Neural cell (in vitro differentiated cells): ENCODE data around the gene HLCS.

Experiments used
- EP300 ChIP-seq: fragments of 450-650 bp; conservative IDR thresholded peaks from 2 replicates; pipeline ENCODE4 v1.6.1; 2014; ENCODE audit warnings: antibody characterized with exemption, mild to moderate bottlenecking, moderate library complexity; ENCODE audit not compliant: poor library complexity, severe bottlenecking
- EZH2 ChIP-seq: fragments of 200-600, 300-800 bp; shearing (Covaris generic), sonication (generic); IDR thresholded peaks from 2 replicates; pipeline ENCODE4 v1.6.1; 2014; ENCODE audit warnings: antibody characterized with exemption, low read length, borderline replicate concordance, mild to moderate bottlenecking; ENCODE audit not compliant: insufficient read depth, poor library complexity, severe bottlenecking
- MXI1 ChIP-seq: fragments of 450-650 bp; conservative IDR thresholded peaks from 2 replicates; pipeline ENCODE4 v1.6.1; 2014; ENCODE audit warnings: antibody characterized with exemption, mild to moderate bottlenecking; ENCODE audit not compliant: poor library complexity, severe bottlenecking
- POLR2AphosphoS5 ChIP-seq: IDR thresholded peaks from 2 replicates; pipeline ENCODE4 v1.6.1; 2012
- TF ChIP-seq, protein P1 (sequence below): fragments of 450-650 bp; IDR thresholded peaks from 2 replicates; pipeline ENCODE4 v1.5.1; 2014; ENCODE audit warnings: antibody characterized with exemption, mild to moderate bottlenecking, moderate library complexity; ENCODE audit not compliant: poor library complexity, severe bottlenecking

DNA sequence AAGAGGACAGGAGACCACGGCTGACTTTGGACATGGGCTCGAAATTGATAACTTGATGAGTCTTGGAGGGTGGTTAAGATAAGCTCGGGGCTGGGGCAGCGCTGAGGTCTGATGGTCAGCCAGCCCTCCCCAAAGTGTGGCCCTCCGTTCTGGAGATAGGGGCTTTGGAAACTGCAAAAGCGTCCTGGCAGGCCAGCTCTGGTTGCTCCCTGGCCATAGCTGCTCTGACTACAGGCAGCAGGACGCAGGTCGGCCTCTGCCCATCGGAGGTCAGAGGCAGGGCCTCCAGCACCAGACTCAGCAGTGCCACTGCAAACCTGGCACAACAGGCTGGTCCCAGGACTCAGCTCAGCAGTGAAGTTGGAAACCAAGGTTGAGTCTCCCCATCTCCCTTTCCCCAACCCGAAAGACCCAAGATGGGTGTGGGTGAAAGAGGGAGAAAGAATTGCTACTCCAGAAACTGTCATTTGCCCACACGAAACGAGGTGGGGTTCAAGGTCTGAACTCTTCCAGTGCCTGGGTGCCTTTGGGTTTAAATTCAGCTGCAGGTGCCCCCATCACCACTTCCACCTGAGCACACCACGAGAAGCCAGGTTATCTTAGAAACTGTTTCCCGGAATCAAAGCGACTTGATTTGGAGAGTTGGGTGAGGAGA is 262.7 kb downstream of the HLCS start:
- TF ChIP-seq, protein P1, sequence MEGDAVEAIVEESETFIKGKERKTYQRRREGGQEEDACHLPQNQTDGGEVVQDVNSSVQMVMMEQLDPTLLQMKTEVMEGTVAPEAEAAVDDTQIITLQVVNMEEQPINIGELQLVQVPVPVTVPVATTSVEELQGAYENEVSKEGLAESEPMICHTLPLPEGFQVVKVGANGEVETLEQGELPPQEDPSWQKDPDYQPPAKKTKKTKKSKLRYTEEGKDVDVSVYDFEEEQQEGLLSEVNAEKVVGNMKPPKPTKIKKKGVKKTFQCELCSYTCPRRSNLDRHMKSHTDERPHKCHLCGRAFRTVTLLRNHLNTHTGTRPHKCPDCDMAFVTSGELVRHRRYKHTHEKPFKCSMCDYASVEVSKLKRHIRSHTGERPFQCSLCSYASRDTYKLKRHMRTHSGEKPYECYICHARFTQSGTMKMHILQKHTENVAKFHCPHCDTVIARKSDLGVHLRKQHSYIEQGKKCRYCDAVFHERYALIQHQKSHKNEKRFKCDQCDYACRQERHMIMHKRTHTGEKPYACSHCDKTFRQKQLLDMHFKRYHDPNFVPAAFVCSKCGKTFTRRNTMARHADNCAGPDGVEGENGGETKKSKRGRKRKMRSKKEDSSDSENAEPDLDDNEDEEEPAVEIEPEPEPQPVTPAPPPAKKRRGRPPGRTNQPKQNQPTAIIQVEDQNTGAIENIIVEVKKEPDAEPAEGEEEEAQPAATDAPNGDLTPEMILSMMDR = no peak
- TF ChIP-seq POLR2AphosphoS5 (no peak), MXI1 (no peak), EP300 (no peak), EZH2 (no peak)
